ENCODE data around the gene PTTG1. TPM values are rescaled to one million over a fixed set of nuclear protein-coding genes. Genes with fewer than 3 reads are reported as not detected.

PTTG1 gene
- total and polyA plus RNA-seq, 2 of the 4 experiments (the other 2 are of a cell fraction) = 98.6 to 118 TPM

GRCh38 chr5:160379511-160379910 lies 42.1 kb upstream of the PTTG1 start:
- Histone ChIP-seq H3K14ac (replicated peaks; ENCODE audit: low read depth, low read length) (no peak overlapping the region), H2BK120ac (ENCODE audit: low read depth, low read length) (no peak overlapping the region), H2BK15ac (ENCODE audit: low read depth, low read length) (no peak overlapping the region), H3K9ac (ENCODE audit: low read depth, low read length) (no peak overlapping the region), H4K8ac (ENCODE audit: low read depth in 2 of 2, low read length in 2 of 2) (no peak overlapping the region), H2AK5ac (ENCODE audit: low read depth, low read length) (no peak overlapping the region), H3K9me3 (ENCODE audit: control insufficient read depth, insufficient read depth, low read length) (no peaks in the 10 kb centered on the region), H2AFZ (replicated peaks; ENCODE audit: low read length, poor library complexity) (no peak overlapping the region), H3K4me3 (ENCODE audit: insufficient read depth, low read depth, low read length) (no peak overlapping the region), H2BK5ac (ENCODE audit: low read depth, low read length, poor library complexity, severe bottlenecking) (no peak overlapping the region), H4K91ac (ENCODE audit: insufficient read depth, low read depth, low read length) (no peak overlapping the region), H3K4ac (ENCODE audit: low read depth, low read length) (no peak overlapping the region), H3K36me3 (ENCODE audit: control insufficient read depth, insufficient read depth, low read length) (no peaks in the 10 kb centered on the region), H3K56ac (ENCODE audit: extremely low read depth, insufficient read depth, low read length) (no peak overlapping the region), H3K23ac (ENCODE audit: low read depth, low read length) (no peak overlapping the region), H3K4me1 (ENCODE audit: control insufficient read depth, insufficient read depth, low read length) (no peaks in the 10 kb centered on the region), H2BK20ac (ENCODE audit: low read depth, low read length) (no peak overlapping the region), H2AK9ac (replicated peaks; ENCODE audit: low read depth, low read length, poor library complexity) (no peak overlapping the region), H3K27ac (ENCODE audit: insufficient read depth, low read length) (no peak overlapping the region), H3K4me2 (ENCODE audit: low read depth, low read length) (no peak overlapping the region), H3K9me1 (ENCODE audit: insufficient read depth, low read length) (peaks cover 3% of the 10 kb centered on the region; the same call in 1 of the 2 replicates), H4K20me1 (ENCODE audit: insufficient read depth, low read length) (no peaks in the 10 kb centered on the region), H3K18ac (ENCODE audit: low read depth, low read length) (no peak overlapping the region), H3K27me3 (ENCODE audit: control insufficient read depth, insufficient read depth, low read length) (peaks cover 5% of the 10 kb centered on the region), H3K79me1 (ENCODE audit: low read depth in 1 of 2, low read length in 2 of 2) (no peaks in the 10 kb centered on the region), H4K5ac (ENCODE audit: low read depth, low read length) (no peak overlapping the region)
- no peak for DNase-seq
- TF ChIP-seq POLR2A (IDR thresholded peaks at IDR 0.05; ENCODE audit: low read depth, low read length) (no peak), USF2 (IDR thresholded peaks at IDR 0.05; ENCODE audit: low read depth, low read length) (no peak), NFE2L2 (IDR thresholded peaks at IDR 0.05; ENCODE audit: low read depth, low read length) (no peak), MXI1 (IDR thresholded peaks at IDR 0.05; ENCODE audit: borderline replicate concordance, low read depth, low read length) (no peak), RAD21 (IDR thresholded peaks at IDR 0.05; ENCODE audit: low read length) (no peak), MAFK (IDR thresholded peaks at IDR 0.05; ENCODE audit: low read depth, low read length) (no peak)
- no peak for ATAC-seq (ENCODE audit: low read depth)
- in situ Hi-C loops (cut with MboI; ENCODE audit: low sequenced_read_pairs) = no loop called here
- BruUV-seq (replicated peaks) = no TSS peak
- intact Hi-C loops (cut with micrococcal nuclease) = no loop called here
- POLR2A ChIA-PET (ENCODE audit: unreplicated experiment) = no interaction called here
- dilution Hi-C loops (cut with HindIII; ENCODE audit: low sequenced_read_pairs, unreplicated experiment) = no loop called here
- CTCF ChIA-PET = interaction anchor here (1.4 kb wide), 1 partner anchor 11 kb away, joined by 5 read pairs; no protein-coding TSS in a partner anchor
- 40% methylated on average over 1 of the region's 4 CpGs; no CpG with 5 or more reads in 1 of the 2 experiments for whole genome bisulfite sequencing, 2 experiments (ENCODE audit: extremely low coverage in 2 of 2, insufficient read length in 1 of 2)

All from IMR-90 (cell line).